Endothelial cell of umbilical vein (primary cell): ENCODE data around the gene LSM14B.

ENCODE experiments used
- MAX ChIP-seq: IDR thresholded peaks from 2 replicates; pipeline ENCODE4 v1.6.1; 2011; ENCODE audit not compliant: insufficient read depth, insufficient read length
- POLR2A ChIP-seq: IDR thresholded peaks from 2 replicates; pipeline ENCODE4 v1.6.1; 2012; ENCODE audit warnings: low read depth, mild to moderate bottlenecking, control low read depth, low read length

- TF ChIP-seq MAX (no peak), POLR2A (no peak)
Observed at GRCh38 chr20:62170536-62170935, 48.3 kb downstream of the LSM14B start.
